HFF-Myc (cell line): ENCODE data around the gene CNTLN.

Experiments
- DNase-seq: peaks from one replicate; pipeline ENCODE4 v3.0.0-alpha.2; 2011; ENCODE audit warnings: low read depth; ENCODE audit errors: extremely low read depth
- H3K4me3 ChIP-seq: replicated peaks from 2 replicates; pipeline ENCODE4 v1.5.1; 2011; ENCODE audit warnings: low read depth, mild to moderate bottlenecking, control low read depth, low read length
- CTCF ChIP-seq: IDR thresholded peaks from 2 replicates; pipeline ENCODE4 v1.5.1; 2012; ENCODE audit warnings: mild to moderate bottlenecking, low read depth, low read length, control low read depth; ENCODE audit errors: missing control alignments

CNTLN gene

GRCh38 chr9:17528859-17529258 is 394.0 kb downstream of the CNTLN start:
- no peak for DNase-seq
- TF ChIP-seq CTCF: no peak
- no peak overlapping the region for H3K4me3 ChIP-seq

- peak; percentile 61 for TF ChIP-seq CTCF
- DNase-seq: peak; percentile 15
- H3K4me3 ChIP-seq: no peak overlapping the region
Observed at GRCh38 chr9:17531642-17532254, 396.9 kb downstream of the CNTLN start.

- no peak for DNase-seq
- H3K4me3 ChIP-seq: no peak overlapping the region
Observed at GRCh38 chr9:17532461-17532860, 397.6 kb downstream of the CNTLN start.

GRCh38 chr9:17535176-17535575 is 400.3 kb downstream of the CNTLN start:
- DNase-seq: no peak
- no peak overlapping the region for H3K4me3 ChIP-seq
- TF ChIP-seq CTCF: no peak

More at GRCh38 chr9:17532461-17532860, 397.6 kb downstream of the CNTLN start:
- no peak for TF ChIP-seq CTCF

- H3K4me3 ChIP-seq: no peak overlapping the region
- DNase-seq: no peak
- TF ChIP-seq CTCF: no peak
Observed at GRCh38 chr9:17536027-17536426, 401.2 kb downstream of the CNTLN start.

- DNase-seq: no peak
- no peak overlapping the region for H3K4me3 ChIP-seq
- no peak for TF ChIP-seq CTCF
Observed at GRCh38 chr9:17551023-17551422, 416.2 kb downstream of the CNTLN start.
